Sigmoid colon (tissue), 7 donors: ENCODE results near the gene TNS2. TPM values are rescaled to one million over a fixed set of nuclear protein-coding genes. Genes with fewer than 3 reads are reported as not detected.

Source experiments
- DNase-seq: peaks from one replicate; pipeline ENCODE4 v3.0.0-alpha.2; 2019
- H3K27ac ChIP-seq, 4 donors: fragments of 200-600 bp; sonication (generic); one replicate each; pipeline ENCODE4 v1.5.1; 2016 to 2019; ENCODE audit warnings: mild to moderate bottlenecking in 1 of 4
- H3K27me3 ChIP-seq, 3 donors: fragments of 200-600 bp; sonication (generic); one replicate each; pipeline ENCODE4 v1.5.1; 2019; ENCODE audit warnings: mild to moderate bottlenecking in 1 of 3
- H3K36me3 ChIP-seq, 4 donors: fragments of 200-600 bp; sonication (generic); one replicate each; pipeline ENCODE4 v1.5.1; 2016 to 2019
- H3K4me1 ChIP-seq, 4 donors: fragments of 200-600 bp; sonication (generic); one replicate each; pipeline ENCODE4 v1.5.1; 2017 to 2019
- H3K4me3 ChIP-seq, 4 donors: fragments of 200-600 bp; sonication (generic); one replicate each; pipeline ENCODE4 v1.5.1; 2017 to 2019; ENCODE audit warnings: mild to moderate bottlenecking in 2 of 4, moderate library complexity in 1 of 4
- H3K9me3 ChIP-seq, 4 donors: fragments of 200-600 bp in 3 of 4; sonication (generic) in 3 of 4; one replicate each; pipeline versions ENCODE4 v1.5.1 to v1.6.1; 2013 to 2019
- EP300 ChIP-seq, 4 donors: sonication (generic); formaldehyde crosslinking; IDR thresholded peaks; one replicate each; pipeline ENCODE4 v1.6.1; 2017; ENCODE audit warnings: antibody characterized with exemption in 4 of 4
- POLR2A ChIP-seq, 2 donors: fragments of 450-650 bp; IDR thresholded peaks; one replicate each; pipeline ENCODE4 v1.6.1; 2016; ENCODE audit warnings: antibody characterized with exemption in 2 of 2, mild to moderate bottlenecking in 2 of 2, moderate library complexity in 2 of 2
- POLR2AphosphoS5 ChIP-seq, 4 donors: sonication (generic); formaldehyde crosslinking; IDR thresholded peaks; one replicate each; pipeline ENCODE4 v1.6.1; 2017; ENCODE audit warnings: antibody characterized with exemption in 4 of 4
- WGBS, 2 donors: extraction: QIAGEN DNeasy Blood & Tissue Kit; methylation state at CpG; one replicate each; pipeline ENCODE4 v1.1.7; 2013; 5-methylcytosine and 5-hydroxymethylcytosine counted together
- intact Hi-C: fragments of 100-400 bp; cut with DNase I; formaldehyde crosslinking; loops from one replicate; pipeline ENCODE4 v1.15.1; 2023
- polyA plus RNA-seq, 3 donors: library from polyadenylated mRNA; stranded (reverse); fragments of 200-250 nt; gene quantifications; one replicate each; pipeline ENCODE4 v1.2.3, GENCODE V29; 2013
- total RNA-seq, 4 donors: library from RNA; depleted of rRNA; stranded (reverse); fragments of >200 nt; gene quantifications; one replicate each; pipeline ENCODE4 v1.1.0, GENCODE V29; 2016
- TF ChIP-seq, protein P1 (sequence below), 4 experiments: fragments of 450-650 bp in 3 of 4; fragments of 200-600 bp in 1 of 4; IDR thresholded peaks; one replicate each; pipeline ENCODE4 v1.5.1; 2016 to 2019; ENCODE audit warnings: antibody characterized with exemption in 4 of 4, mild to moderate bottlenecking in 3 of 4, moderate library complexity in 2 of 4
- donor health status: healthy with polysubstance abuse.
- donor health status: Bipolar disorder and iron deficiency.
- donor health status: healthy.

Gene TNS2
- total and polyA plus RNA-seq, 7 donors, result 12.5 to 117 (median 109) TPM

GRCh38 chr12:53062011-53062961 lies 12.4 kb downstream of the TNS2 start:
- Histone ChIP-seq H3K9me3 (no peaks in the 10 kb centered on the region), H3K27me3 (no peaks in the 10 kb centered on the region), H3K36me3 (peaks cover 3 to 93% (median 18%) of the 10 kb centered on the region in 4 donors), H3K4me3 (no peak overlapping the region), H3K27ac (peak overlapping the region; percentile 7 to 83 (median 55)), H3K4me1 (peaks cover 0 to 67% (median 51%) of the 10 kb centered on the region in 4 donors)
- WGBS, 2 donors, result 53 to 75% methylated on average over 20 of the region's 20 CpGs
- TF ChIP-seq EP300 (IDR thresholded peaks at IDR 0.05), result no peak
- TF ChIP-seq, protein P1, sequence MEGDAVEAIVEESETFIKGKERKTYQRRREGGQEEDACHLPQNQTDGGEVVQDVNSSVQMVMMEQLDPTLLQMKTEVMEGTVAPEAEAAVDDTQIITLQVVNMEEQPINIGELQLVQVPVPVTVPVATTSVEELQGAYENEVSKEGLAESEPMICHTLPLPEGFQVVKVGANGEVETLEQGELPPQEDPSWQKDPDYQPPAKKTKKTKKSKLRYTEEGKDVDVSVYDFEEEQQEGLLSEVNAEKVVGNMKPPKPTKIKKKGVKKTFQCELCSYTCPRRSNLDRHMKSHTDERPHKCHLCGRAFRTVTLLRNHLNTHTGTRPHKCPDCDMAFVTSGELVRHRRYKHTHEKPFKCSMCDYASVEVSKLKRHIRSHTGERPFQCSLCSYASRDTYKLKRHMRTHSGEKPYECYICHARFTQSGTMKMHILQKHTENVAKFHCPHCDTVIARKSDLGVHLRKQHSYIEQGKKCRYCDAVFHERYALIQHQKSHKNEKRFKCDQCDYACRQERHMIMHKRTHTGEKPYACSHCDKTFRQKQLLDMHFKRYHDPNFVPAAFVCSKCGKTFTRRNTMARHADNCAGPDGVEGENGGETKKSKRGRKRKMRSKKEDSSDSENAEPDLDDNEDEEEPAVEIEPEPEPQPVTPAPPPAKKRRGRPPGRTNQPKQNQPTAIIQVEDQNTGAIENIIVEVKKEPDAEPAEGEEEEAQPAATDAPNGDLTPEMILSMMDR (IDR thresholded peaks at IDR 0.05), result no peak
- TF ChIP-seq POLR2A (IDR thresholded peaks at IDR 0.05), result no peak
- TF ChIP-seq POLR2AphosphoS5 (IDR thresholded peaks at IDR 0.05), result peak in 1 of 4 donors; percentile 4
- intact Hi-C loops, result no loop called here
- no peak for DNase-seq

- Histone ChIP-seq H3K9me3 (no peaks in the 10 kb centered on the region), H3K4me1 (peaks cover 0 to 67% (median 51%) of the 10 kb centered on the region in 4 donors), H3K4me3 (no peak overlapping the region), H3K36me3 (peaks cover 3 to 93% (median 20%) of the 10 kb centered on the region in 4 donors), H3K27ac (peak overlapping the region; percentile 44 to 83 (median 65)), H3K27me3 (no peaks in the 10 kb centered on the region)
- intact Hi-C loops, result no loop called here
- TF ChIP-seq, protein P1 (IDR thresholded peaks at IDR 0.05), result no peak
- no peak for TF ChIP-seq POLR2AphosphoS5 (IDR thresholded peaks at IDR 0.05)
- TF ChIP-seq EP300 (IDR thresholded peaks at IDR 0.05), result no peak
- no peak for TF ChIP-seq POLR2A (IDR thresholded peaks at IDR 0.05)
- DNase-seq, result no peak
- 86 to 87% methylated on average over 14 of the region's 14 CpGs for WGBS, 2 donors
Measured at GRCh38 chr12:53062977-53063707, 13.3 kb downstream of the TNS2 start.

DNA sequence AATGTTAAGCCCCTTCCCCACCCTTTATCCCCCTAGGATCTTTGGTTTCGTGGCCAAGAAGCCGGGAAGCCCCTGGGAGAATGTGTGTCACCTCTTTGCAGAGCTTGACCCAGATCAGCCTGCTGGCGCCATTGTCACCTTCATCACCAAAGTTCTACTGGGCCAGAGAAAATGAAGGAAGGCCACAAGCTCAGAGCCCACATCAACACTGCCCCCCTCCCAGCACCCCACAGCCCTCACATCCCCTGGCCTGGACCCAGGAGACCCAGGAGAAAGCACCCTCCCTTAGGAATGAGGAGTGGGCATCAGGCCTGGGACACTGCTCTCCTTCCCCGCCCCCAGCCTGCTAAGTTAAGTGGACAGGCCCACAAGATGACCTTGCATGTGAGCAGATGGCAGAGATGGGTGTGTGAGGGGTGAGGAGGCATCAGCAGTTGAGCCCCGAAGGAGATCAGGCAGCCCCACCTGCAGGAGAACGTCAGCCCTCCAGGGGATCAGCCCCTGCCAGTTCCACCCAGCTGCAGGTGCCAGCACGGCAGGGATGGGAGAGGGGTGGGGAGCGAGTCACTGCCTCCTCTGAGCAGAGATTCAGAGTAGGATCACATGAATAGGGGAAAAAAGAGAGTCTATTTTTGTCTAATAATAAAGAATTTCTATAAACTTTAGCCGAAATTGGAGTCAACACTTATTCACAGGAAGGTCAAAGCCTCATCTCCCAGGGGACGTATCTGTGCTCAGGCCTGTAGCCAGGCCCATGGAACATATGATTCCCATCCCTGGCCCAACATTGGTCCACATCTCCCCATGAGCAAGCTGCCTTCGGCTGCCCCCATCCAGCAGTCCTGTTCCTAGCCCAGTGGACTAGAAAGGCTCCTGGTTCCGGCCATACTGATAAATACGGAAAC lies 14.1 kb downstream of the TNS2 start:
- Histone ChIP-seq H3K27me3 (no peaks in the 10 kb centered on the region), H3K27ac (peak overlapping the region; percentile 64 to 83 (median 66)), H3K36me3 (peaks cover 3 to 90% (median 21%) of the 10 kb centered on the region in 4 donors), H3K4me1 (peaks cover 0 to 71% (median 51%) of the 10 kb centered on the region in 4 donors), H3K9me3 (no peaks in the 10 kb centered on the region), H3K4me3 (no peak overlapping the region)
- 72 to 79% methylated on average over 13 of the region's 13 CpGs for WGBS, 2 donors
- TF ChIP-seq, protein P1 (IDR thresholded peaks at IDR 0.05), result no peak
- TF ChIP-seq EP300 (IDR thresholded peaks at IDR 0.05) (no peak), POLR2AphosphoS5 (IDR thresholded peaks at IDR 0.05) (peak; percentile 12 to 58 (median 50))
- intact Hi-C loops, result no loop called here
- peak; percentile 92 for DNase-seq
